T-helper 1 cell treated with Interleukin-12 subunit alpha and Interleukin-12 subunit beta and Interleukin-4 antibody, amounts not matched to agents 30 μg/mL and 1 μg/mL, for 36 hours (primary cell): ENCODE results near the gene CA6.
"Not testable (repeated sequence)": the region's sequence is repeated elsewhere in the genome, so short reads cannot be mapped to it uniquely, and the experiment has no call there.

ENCODE experiments used
- H3K27ac Mint-ChIP-seq: one replicate; pipeline ENCODE4 v1.8.0; 2021; ENCODE audit warnings: mild to moderate bottlenecking, mixed read lengths
- H3K27me3 Mint-ChIP-seq: one replicate; pipeline ENCODE4 v1.8.0; 2021; ENCODE audit warnings: low read depth, mixed read lengths
- H3K36me3 Mint-ChIP-seq: one replicate; pipeline ENCODE4 v1.8.0; 2021; ENCODE audit warnings: low read depth, mixed read lengths
- H3K4me1 Mint-ChIP-seq: one replicate; pipeline ENCODE4 v1.8.0; 2021; ENCODE audit warnings: low read depth, mixed read lengths
- H3K4me3 Mint-ChIP-seq: one replicate; pipeline ENCODE4 v1.8.0; 2021; ENCODE audit warnings: mild to moderate bottlenecking, moderate library complexity, mixed read lengths
- H3K9me3 Mint-ChIP-seq: one replicate; pipeline ENCODE4 v1.8.0; 2021; ENCODE audit warnings: mixed read lengths

CA6 gene

GRCh38 chr1:8993962-8994675, 48.5 kb downstream of the CA6 start:
- not testable (repeated sequence) for H3K27ac Mint-ChIP-seq, H3K4me3 Mint-ChIP-seq, H3K9me3 Mint-ChIP-seq, H3K36me3 Mint-ChIP-seq
- H3K4me1 Mint-ChIP-seq = peaks cover 22% of the 10 kb centered on the region
- peaks cover 12% of the 10 kb centered on the region for H3K27me3 Mint-ChIP-seq

- H3K27ac Mint-ChIP-seq, H3K36me3 Mint-ChIP-seq, H3K4me3 Mint-ChIP-seq, H3K9me3 Mint-ChIP-seq: not testable (repeated sequence)
- H3K4me1 Mint-ChIP-seq = peaks cover 12% of the 10 kb centered on the region
- H3K27me3 Mint-ChIP-seq = peaks cover 16% of the 10 kb centered on the region
Observed at GRCh38 chr1:9001534-9002214, 56.0 kb downstream of the CA6 start.

GRCh38 chr1:9002215-9002560, 56.5 kb downstream of the CA6 start:
- H3K36me3 Mint-ChIP-seq, H3K9me3 Mint-ChIP-seq, H3K4me3 Mint-ChIP-seq, H3K27ac Mint-ChIP-seq: not testable (repeated sequence)
- Mint-ChIP-seq H3K27me3 (peaks cover 16% of the 10 kb centered on the region), H3K4me1 (peaks cover 12% of the 10 kb centered on the region)

GRCh38 chr1:9004031-9004699, 58.5 kb downstream of the CA6 start:
- Mint-ChIP-seq H3K27ac (no peak overlapping the region), H3K36me3 (no peaks in the 10 kb centered on the region), H3K4me3 (no peak overlapping the region), H3K4me1 (peaks cover 14% of the 10 kb centered on the region), H3K9me3 (no peaks in the 10 kb centered on the region), H3K27me3 (peaks cover 12% of the 10 kb centered on the region)

- Mint-ChIP-seq H3K36me3 (no peaks in the 10 kb centered on the region), H3K27me3 (peaks cover 5% of the 10 kb centered on the region), H3K9me3 (no peaks in the 10 kb centered on the region), H3K27ac (no peak overlapping the region), H3K4me1 (peaks cover 14% of the 10 kb centered on the region), H3K4me3 (no peak overlapping the region)
Observed at GRCh38 chr1:9004700-9005394, 59.2 kb downstream of the CA6 start.

GRCh38 chr1:9005395-9005708, 59.7 kb downstream of the CA6 start:
- peaks cover 14% of the 10 kb centered on the region for H3K4me1 Mint-ChIP-seq

GRCh38 chr1:9006956-9007615, 61.4 kb downstream of the CA6 start:
- no peak overlapping the region for H3K27ac Mint-ChIP-seq
- peaks cover 13% of the 10 kb centered on the region for H3K27me3 Mint-ChIP-seq
- no peaks in the 10 kb centered on the region for H3K9me3 Mint-ChIP-seq
- H3K4me3 Mint-ChIP-seq = no peak overlapping the region
- peaks cover 14% of the 10 kb centered on the region for H3K4me1 Mint-ChIP-seq
- H3K36me3 Mint-ChIP-seq = no peaks in the 10 kb centered on the region

More at GRCh38 chr1:9005395-9005708, 59.7 kb downstream of the CA6 start:
- peaks cover 3% of the 10 kb centered on the region for H3K27me3 Mint-ChIP-seq
- H3K4me3 Mint-ChIP-seq = no peak overlapping the region
- H3K36me3 Mint-ChIP-seq = no peaks in the 10 kb centered on the region
- no peak overlapping the region for H3K27ac Mint-ChIP-seq
- no peaks in the 10 kb centered on the region for H3K9me3 Mint-ChIP-seq

- no peak overlapping the region for H3K27ac Mint-ChIP-seq
- peaks cover 13% of the 10 kb centered on the region for H3K27me3 Mint-ChIP-seq
- H3K4me1 Mint-ChIP-seq = peaks cover 14% of the 10 kb centered on the region
- H3K9me3 Mint-ChIP-seq = no peaks in the 10 kb centered on the region
- H3K4me3 Mint-ChIP-seq = no peak overlapping the region
- no peaks in the 10 kb centered on the region for H3K36me3 Mint-ChIP-seq
Observed at GRCh38 chr1:9008236-9008635, 62.6 kb downstream of the CA6 start.

- Mint-ChIP-seq H3K27ac (no peak overlapping the region), H3K4me3 (no peak overlapping the region), H3K9me3 (no peaks in the 10 kb centered on the region), H3K36me3 (no peaks in the 10 kb centered on the region), H3K4me1 (peaks cover 9% of the 10 kb centered on the region), H3K27me3 (peaks cover 13% of the 10 kb centered on the region)
Observed at GRCh38 chr1:9009438-9010370, 64.0 kb downstream of the CA6 start.

- no peaks in the 10 kb centered on the region for H3K9me3 Mint-ChIP-seq
- H3K27me3 Mint-ChIP-seq = peaks cover 13% of the 10 kb centered on the region
- H3K4me3 Mint-ChIP-seq = no peak overlapping the region
- peaks cover 6% of the 10 kb centered on the region for H3K4me1 Mint-ChIP-seq
- no peaks in the 10 kb centered on the region for H3K36me3 Mint-ChIP-seq
- H3K27ac Mint-ChIP-seq = no peak overlapping the region
Observed at GRCh38 chr1:9010781-9011323, 65.2 kb downstream of the CA6 start.

- Mint-ChIP-seq H3K27me3 (peaks cover 17% of the 10 kb centered on the region), H3K4me3 (no peak overlapping the region)
Observed at GRCh38 chr1:9013819-9014218, 68.2 kb downstream of the CA6 start.

GRCh38 chr1:9014475-9015375, 69.1 kb downstream of the CA6 start:
- no peak overlapping the region for H3K4me3 Mint-ChIP-seq
- peaks cover 17% of the 10 kb centered on the region for H3K27me3 Mint-ChIP-seq

More at GRCh38 chr1:9013819-9014218, 68.2 kb downstream of the CA6 start:
- H3K9me3 Mint-ChIP-seq = no peaks in the 10 kb centered on the region
- H3K27ac Mint-ChIP-seq = no peak overlapping the region
- H3K36me3 Mint-ChIP-seq = no peaks in the 10 kb centered on the region
- peaks cover 4% of the 10 kb centered on the region for H3K4me1 Mint-ChIP-seq

More at GRCh38 chr1:9014475-9015375, 69.1 kb downstream of the CA6 start:
- Mint-ChIP-seq H3K4me1 (peaks cover 4% of the 10 kb centered on the region), H3K36me3 (no peaks in the 10 kb centered on the region), H3K9me3 (no peaks in the 10 kb centered on the region), H3K27ac (no peak overlapping the region)
